Immature natural killer cell (primary cell): ENCODE results near the gene PDE4D. TPM values are rescaled to one million over a fixed set of nuclear protein-coding genes. Genes with fewer than 3 reads are reported as not detected.
A peak's percentile ranks its signal among the peaks of the same experiment; 100 is the strongest.

Experiments used
- DNase-seq, 3 donors: peaks; one replicate each; pipeline ENCODE4 v3.0.0; 2022; ENCODE audit warnings: mixed read lengths in 1 of 3
- H3K27ac Mint-ChIP-seq, 6 donors: one replicate each; pipeline ENCODE4 v1.8.0; 2020; ENCODE audit warnings: mixed read lengths in 6 of 6, mild to moderate bottlenecking in 5 of 6, inconsistent platforms in 4 of 6, moderate library complexity in 3 of 6
- H3K27me3 Mint-ChIP-seq, 3 donors: one replicate each; pipeline ENCODE4 v1.8.0; 2020 to 2021; ENCODE audit warnings: low read depth in 3 of 3, mild to moderate bottlenecking in 3 of 3, mixed read lengths in 3 of 3, moderate library complexity in 3 of 3, inconsistent platforms in 1 of 3
- H3K36me3 Mint-ChIP-seq, 3 donors: one replicate each; pipeline ENCODE4 v1.8.0; 2020; ENCODE audit warnings: mixed read lengths in 3 of 3, inconsistent platforms in 2 of 3, mild to moderate bottlenecking in 2 of 3
- H3K4me1 Mint-ChIP-seq, 2 donors: one replicate each; pipeline ENCODE4 v1.8.0; 2020; ENCODE audit warnings: inconsistent platforms in 2 of 2, mild to moderate bottlenecking in 2 of 2, mixed read lengths in 2 of 2, moderate library complexity in 1 of 2
- H3K4me3 Mint-ChIP-seq, 5 donors: one replicate each; pipeline ENCODE4 v1.8.0; 2020; ENCODE audit warnings: mild to moderate bottlenecking in 5 of 5, mixed read lengths in 5 of 5, inconsistent platforms in 3 of 5, moderate library complexity in 3 of 5
- H3K9me3 Mint-ChIP-seq, 6 donors: one replicate each; pipeline ENCODE4 v1.8.0; 2020; ENCODE audit warnings: mild to moderate bottlenecking in 6 of 6, mixed read lengths in 6 of 6, inconsistent platforms in 4 of 6, moderate library complexity in 3 of 6
- polyA plus RNA-seq, 3 donors: library from polyadenylated mRNA; unstranded; fragments of 300-500 nt; fragmentation: Illumina TruSeq; gene quantifications; one replicate each; pipeline ENCODE4 v1.2.3, GENCODE V29; 2021

Gene PDE4D
- polyA plus RNA-seq, 3 donors from 2014 or later: 10.7 to 15.4 (median 12.6) TPM

DNA sequence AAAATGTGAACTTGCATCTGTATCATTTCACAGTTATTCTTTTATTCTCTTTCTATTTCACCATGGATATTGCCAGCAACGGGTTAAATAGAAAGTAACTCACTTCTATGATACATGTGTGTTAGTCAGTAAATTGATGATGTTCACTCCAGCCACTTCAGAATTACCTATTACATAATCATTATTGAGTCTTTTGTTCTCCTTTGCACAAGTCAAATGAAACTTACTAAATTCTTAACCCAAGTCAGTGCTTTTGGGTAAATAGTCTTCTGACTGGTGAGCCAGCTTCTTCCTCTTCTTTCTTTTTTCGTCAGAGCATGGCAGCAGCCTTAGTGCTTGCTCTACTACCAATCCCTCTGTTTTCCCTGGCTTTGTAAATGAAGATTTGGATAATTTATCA lies 966.3 kb downstream of the PDE4D start:
- peaks cover 0 to 6% (median 0%) of the 10 kb centered on the region in 6 donors for H3K9me3 Mint-ChIP-seq
- H3K36me3 Mint-ChIP-seq: no peaks in the 10 kb centered on the region
- DNase-seq: no peak
- no peak overlapping the region for H3K4me3 Mint-ChIP-seq
- no peaks in the 10 kb centered on the region for H3K4me1 Mint-ChIP-seq
- H3K27ac Mint-ChIP-seq: no peak overlapping the region
- H3K27me3 Mint-ChIP-seq: peaks cover 3 to 11% (median 4%) of the 10 kb centered on the region in 3 donors

DNA sequence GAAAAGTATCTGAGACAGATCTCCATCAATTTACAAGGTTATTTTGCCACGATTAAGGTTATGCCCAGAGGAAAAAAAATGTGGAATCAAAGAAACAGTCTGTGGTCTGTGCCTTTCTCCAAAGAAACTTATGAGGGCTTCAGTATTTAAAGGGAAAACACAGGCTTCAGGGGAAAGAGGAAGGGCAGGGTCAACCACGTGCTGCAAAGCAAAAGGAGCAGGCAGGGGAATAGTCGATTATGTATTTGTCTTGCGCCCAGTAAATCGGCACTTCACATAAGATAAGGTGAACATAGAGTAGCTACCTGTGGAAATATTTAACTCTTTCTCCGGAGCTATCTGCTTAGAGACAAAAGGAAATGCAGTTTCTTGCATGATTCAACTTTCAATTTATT lies 967.0 kb downstream of the PDE4D start:
- Mint-ChIP-seq H3K9me3 (peaks cover 0 to 2% (median 0%) of the 10 kb centered on the region in 6 donors), H3K27ac (no peak overlapping the region), H3K27me3 (peaks cover 3 to 11% (median 3%) of the 10 kb centered on the region in 3 donors), H3K4me3 (no peak overlapping the region), H3K4me1 (no peaks in the 10 kb centered on the region), H3K36me3 (no peaks in the 10 kb centered on the region)
- DNase-seq: no peak

DNA sequence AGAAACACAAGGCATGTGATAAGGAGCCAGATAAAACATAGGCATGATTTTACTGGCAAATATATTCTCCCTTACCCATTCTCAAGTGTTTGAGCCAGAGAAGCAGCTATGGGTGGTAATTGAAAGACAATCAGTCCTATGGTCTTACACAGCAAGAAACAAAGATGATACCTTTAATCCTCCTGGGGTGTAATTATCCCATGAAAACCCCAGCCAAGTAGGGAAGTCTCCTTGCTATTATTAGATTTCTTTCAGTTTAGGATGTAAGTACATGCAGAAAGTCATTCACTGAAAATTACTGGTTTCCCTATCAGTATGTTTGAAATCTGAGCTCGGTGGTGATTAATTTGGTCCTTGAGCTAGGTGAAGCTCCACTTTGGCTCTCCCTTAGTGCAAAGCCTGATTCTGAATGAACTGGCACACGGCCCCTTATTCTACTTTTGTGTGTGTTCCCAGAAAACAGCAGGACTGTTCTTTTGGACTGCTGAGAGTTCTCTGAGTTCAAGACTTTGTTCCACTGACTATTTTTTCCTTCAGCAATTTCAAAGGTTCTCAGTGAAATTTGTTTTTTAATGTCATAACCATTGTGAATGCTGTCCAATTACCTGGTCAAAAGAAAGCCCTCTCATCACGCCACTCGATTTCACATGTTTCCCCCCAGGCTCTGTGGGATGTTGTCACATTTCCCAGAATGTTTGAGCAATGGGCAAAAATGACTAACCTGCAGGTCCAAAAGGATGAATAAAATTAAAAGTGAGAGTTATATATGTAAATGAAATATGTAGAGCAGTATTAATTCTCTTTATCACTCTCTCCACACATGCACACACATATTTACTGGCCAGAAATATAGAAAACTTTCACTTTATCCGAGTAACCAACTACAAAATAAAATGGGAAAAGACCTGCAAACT lies 967.6 kb downstream of the PDE4D start:
- DNase-seq: no peak
- H3K36me3 Mint-ChIP-seq: no peaks in the 10 kb centered on the region

DNA sequence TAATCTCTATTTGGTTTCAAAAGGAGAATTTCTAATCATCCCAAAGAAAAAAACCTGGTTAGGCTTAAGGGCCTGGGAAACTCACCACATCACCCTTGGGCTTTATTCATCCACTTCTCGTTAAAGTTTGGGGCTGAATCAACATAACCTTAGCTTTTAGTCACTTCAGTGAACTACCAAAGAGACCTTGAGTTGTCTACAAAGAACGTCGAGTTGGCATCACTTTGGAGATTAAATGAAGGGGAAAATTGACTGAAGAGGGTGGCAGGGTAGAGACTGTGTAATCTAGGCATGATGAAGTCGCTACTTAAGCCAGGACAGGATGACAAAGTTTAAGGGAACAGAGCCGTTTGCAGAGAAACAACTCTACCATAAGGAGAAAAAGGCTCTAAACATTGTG lies 969.2 kb downstream of the PDE4D start:
- Mint-ChIP-seq H3K4me3 (no peak overlapping the region), H3K36me3 (no peaks in the 10 kb centered on the region), H3K4me1 (no peaks in the 10 kb centered on the region), H3K27me3 (peaks cover 3 to 6% (median 3%) of the 10 kb centered on the region in 3 donors), H3K27ac (peak overlapping the region in 1 of 6 donors; percentile 53), H3K9me3 (peaks cover 0 to under 1% (median 0%) of the 10 kb centered on the region in 6 donors)
- no peak for DNase-seq

More for the DNA sequence above, 967.6 kb downstream of the PDE4D start:
- H3K27me3 Mint-ChIP-seq: peaks cover 3 to 11% (median 3%) of the 10 kb centered on the region in 3 donors
- H3K4me3 Mint-ChIP-seq: no peak overlapping the region
- no peaks in the 10 kb centered on the region for H3K4me1 Mint-ChIP-seq
- H3K27ac Mint-ChIP-seq: no peak overlapping the region
- peaks cover 0 to 2% (median 0%) of the 10 kb centered on the region in 6 donors for H3K9me3 Mint-ChIP-seq

DNA sequence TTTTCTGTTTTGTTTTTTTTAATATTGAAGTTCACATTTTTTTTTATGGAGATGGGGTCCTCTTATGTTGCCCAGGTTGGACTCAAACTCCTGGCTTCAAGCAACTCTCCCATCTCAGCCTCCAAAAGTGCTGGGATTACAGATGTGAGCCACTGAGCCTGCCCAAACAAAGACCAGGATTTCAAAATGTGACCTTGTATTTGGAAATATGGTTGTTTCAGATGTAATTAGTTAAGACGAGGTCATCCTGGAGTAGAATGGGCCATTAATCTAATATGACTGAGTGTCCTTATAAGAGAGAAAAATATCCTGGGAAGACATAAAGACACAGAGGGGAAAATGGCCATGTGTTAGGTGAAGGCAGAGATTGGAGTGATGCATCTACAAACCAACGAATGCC lies 970.2 kb downstream of the PDE4D start:
- peaks cover 1 to 6% (median 3%) of the 10 kb centered on the region in 3 donors for H3K27me3 Mint-ChIP-seq
- H3K27ac Mint-ChIP-seq: no peak overlapping the region
- no peak overlapping the region for H3K4me3 Mint-ChIP-seq
- H3K36me3 Mint-ChIP-seq: no peaks in the 10 kb centered on the region
- H3K9me3 Mint-ChIP-seq: peaks cover 0 to 2% (median 0%) of the 10 kb centered on the region in 6 donors
- DNase-seq: no peak
- no peaks in the 10 kb centered on the region for H3K4me1 Mint-ChIP-seq

DNA sequence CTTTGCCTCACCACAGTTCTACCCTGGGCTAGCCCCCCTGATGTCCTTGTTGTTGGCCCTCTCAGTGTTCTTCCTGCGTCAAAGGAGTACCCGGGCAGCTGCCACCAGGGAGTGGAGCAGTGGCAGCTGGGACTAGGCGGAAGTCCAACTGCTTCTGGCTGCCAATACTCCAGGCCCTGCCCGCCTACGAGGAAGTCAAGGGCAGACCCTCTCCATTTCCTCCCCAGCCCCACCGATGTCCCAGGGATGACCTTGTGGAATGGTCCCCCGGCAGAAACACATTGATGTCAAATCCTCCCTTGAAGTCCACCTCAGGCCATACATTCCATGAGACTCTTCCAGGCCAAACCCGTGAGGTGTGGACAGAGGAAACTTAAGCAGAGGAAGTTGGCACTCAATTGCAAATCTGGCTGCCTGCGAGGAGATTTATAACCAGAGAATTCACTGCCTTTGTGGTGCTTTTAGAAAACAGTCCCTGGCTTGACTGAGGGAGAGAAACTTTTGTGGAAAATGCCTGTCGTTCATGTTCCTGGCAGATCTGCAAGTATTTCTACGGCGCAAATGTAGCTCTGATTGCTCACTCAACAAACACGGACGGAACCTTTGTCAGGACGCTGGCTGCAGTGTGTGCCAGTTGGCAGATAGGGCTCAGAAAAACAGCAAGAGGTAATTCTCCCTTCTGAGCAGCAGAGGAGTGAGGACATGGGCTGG lies 970.9 kb downstream of the PDE4D start:
- H3K36me3 Mint-ChIP-seq: no peaks in the 10 kb centered on the region
- H3K27ac Mint-ChIP-seq: no peak overlapping the region
- no peak overlapping the region for H3K4me3 Mint-ChIP-seq
- peaks cover 1 to 3% (median 1%) of the 10 kb centered on the region in 3 donors for H3K27me3 Mint-ChIP-seq
- peaks cover 0 to 2% (median 0%) of the 10 kb centered on the region in 6 donors for H3K9me3 Mint-ChIP-seq
- no peak for DNase-seq
- H3K4me1 Mint-ChIP-seq: no peaks in the 10 kb centered on the region

DNA sequence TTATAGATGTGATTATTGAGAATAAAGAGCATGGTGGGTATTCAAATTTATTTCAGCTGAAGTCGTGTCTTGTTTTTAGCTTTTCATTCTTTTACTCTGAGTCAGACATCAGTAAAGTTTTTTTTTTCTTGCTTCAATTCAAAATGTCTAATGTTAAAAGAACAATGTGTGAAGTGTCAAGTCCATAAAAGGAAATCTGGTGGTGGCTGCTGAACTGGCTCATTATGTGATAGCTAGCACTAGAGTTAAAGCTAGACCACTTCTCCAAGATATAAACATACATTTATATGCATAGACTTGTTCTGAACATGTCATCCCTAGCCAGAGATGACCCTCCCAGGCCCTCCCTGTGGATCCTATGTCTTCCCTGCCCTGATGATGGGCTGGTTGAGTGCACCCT lies 972.4 kb downstream of the PDE4D start:
- Mint-ChIP-seq H3K27ac (no peak overlapping the region), H3K36me3 (no peaks in the 10 kb centered on the region), H3K4me1 (no peaks in the 10 kb centered on the region), H3K9me3 (peaks cover 0 to 2% (median 0%) of the 10 kb centered on the region in 6 donors), H3K4me3 (no peak overlapping the region), H3K27me3 (peaks cover 0 to 2% (median 1%) of the 10 kb centered on the region in 3 donors)
- DNase-seq: no peak

DNA sequence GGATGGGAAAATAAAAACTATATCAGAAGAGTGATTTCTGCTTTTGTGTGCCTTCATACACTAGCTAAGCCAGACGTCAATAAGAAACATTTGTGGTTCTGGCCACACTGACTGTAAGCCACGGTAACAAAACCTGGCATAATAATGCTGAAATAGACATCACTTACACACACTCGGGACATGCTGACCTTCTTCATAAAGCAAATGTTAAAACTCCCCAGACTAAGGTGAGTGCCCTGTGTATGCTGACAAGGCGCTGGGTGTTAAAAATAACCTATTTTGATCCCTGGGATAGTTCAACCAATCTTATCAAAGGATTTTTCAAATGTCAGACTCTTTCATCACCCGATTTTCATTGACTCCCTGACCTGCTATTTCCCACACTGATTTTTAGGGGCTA lies 973.7 kb downstream of the PDE4D start:
- Mint-ChIP-seq H3K9me3 (peaks cover 0 to 2% (median 0%) of the 10 kb centered on the region in 6 donors), H3K27me3 (peaks cover 1 to 2% (median 2%) of the 10 kb centered on the region in 3 donors), H3K27ac (no peak overlapping the region), H3K36me3 (no peaks in the 10 kb centered on the region), H3K4me3 (no peak overlapping the region), H3K4me1 (no peaks in the 10 kb centered on the region)
- no peak for DNase-seq
